Keratinocyte (primary cell): ENCODE data around the gene MRPS18A.

Experiments
- CTCF ChIP-seq, 3 experiments: IDR thresholded peaks in 1 of 3; conservative IDR thresholded peaks in 1 of 3; optimal IDR thresholded peaks in 1 of 3; 2 replicates in 2 of 3; 3 replicates in 1 of 3; pipeline versions ENCODE3 to v1.5.1; 2011; ENCODE audit warnings: low read length in 3 of 3, mild to moderate bottlenecking in 3 of 3, moderate library complexity in 2 of 3, control low read depth in 1 of 3, inconsistent platforms in 1 of 3; ENCODE audit not compliant: insufficient read depth in 2 of 3; ENCODE audit errors: extremely low read depth in 1 of 3
- EZH2 ChIP-seq: IDR thresholded peaks from one replicate; pipeline ENCODE4 v1.6.1; 2012; ENCODE audit warnings: inconsistent platforms, mild to moderate bottlenecking, low read length, moderate library complexity

- TF ChIP-seq CTCF (optimal IDR thresholded peaks at IDR 0.05 in 1 of 3, IDR thresholded peaks at IDR 0.05 in 1 of 3, conservative IDR thresholded peaks at IDR 0.05 in 1 of 3; ENCODE audit: extremely low read depth in 1 of 3, insufficient read depth in 2 of 3, low read length in 3 of 3) (no peak), EZH2 (no peak)
These were observed 30.3 kb downstream of the MRPS18A start for GRCh38 chr6:43657221-43657802.
